GM18873 (cell line): ENCODE results near the gene COX4I2.

Experiments
- ATAC-seq: cut with Tn5 transposase; IDR thresholded peaks from one replicate; pipeline ENCODE4 v1.9.1; 2021; ENCODE audit warnings: mild to moderate bottlenecking, moderate library complexity, moderate number of reproducible peaks; ENCODE audit not compliant: unreplicated experiment, low FRiP score

The COX4I2 gene

GRCh38 chr20:31673943-31674463 is 36.3 kb downstream of the COX4I2 start:
- no peak for ATAC-seq

DNA sequence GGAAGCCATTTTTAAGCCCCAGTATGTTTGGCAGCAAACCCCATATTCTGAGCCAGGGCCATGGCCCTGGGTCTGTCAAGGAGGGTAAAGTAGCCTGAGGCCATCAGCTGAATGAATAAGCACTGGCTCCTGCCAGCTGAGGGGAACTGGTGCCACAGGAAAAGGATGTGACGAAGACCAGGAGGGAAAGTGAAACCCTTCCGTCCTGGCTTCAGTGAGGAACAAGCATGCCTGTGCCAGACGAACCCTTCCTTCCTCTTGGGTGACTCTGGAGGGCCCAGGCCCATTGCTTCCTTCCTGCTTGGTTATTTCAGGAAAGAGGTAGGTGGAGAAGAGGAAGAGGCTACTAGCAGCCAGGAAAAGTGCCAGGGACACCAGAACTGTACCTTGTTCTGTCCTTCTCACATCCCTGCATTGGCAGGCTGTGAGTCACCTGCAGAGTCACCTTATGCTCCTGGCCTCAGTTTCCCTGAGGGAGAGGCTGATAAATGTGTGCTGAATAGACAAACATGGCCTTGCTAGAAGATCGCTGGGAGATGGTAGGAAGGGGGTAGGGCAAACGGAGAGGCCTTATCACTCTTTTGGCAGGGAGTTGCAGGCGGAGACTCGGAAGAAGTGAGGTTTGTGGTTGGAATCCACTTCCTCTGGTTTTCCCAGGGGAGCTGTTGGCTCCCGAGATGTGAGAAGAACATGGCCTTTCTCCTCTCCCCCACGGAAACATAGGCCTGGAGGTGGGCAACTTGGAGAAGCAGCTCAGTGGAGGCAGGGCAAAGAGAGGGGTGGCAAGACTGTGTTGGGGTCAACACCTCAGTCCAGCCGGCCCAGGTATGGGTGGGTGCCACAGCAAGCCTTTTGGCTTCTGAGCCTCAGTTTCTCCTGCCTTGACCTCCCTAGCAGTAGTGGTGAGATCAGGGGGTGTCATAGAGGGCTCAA is 37.4 kb downstream of the COX4I2 start:
- ATAC-seq, result peak; percentile 43

- ATAC-seq, result peak; percentile 17
These were observed 38.3 kb downstream of the COX4I2 start for GRCh38 chr20:31675828-31676608.

DNA sequence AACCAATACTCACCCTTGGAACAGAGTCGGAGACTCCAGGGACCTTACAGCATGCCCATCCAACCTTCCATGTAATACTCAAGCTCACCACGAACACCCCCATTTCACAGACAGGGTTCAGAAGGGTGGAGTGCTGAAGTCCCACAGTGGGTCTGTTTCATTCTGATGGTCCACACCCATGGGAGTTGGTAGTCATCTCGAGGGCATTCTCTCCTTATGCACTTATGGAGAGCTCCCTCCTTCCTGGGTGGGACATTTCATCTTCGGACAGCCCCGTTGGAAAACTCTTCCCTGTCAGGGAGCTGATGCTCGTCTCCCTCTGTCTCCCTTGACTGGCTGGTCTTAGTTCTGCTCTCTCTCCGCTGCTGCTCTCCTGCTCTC is 38.9 kb downstream of the COX4I2 start:
- ATAC-seq, result no peak

DNA sequence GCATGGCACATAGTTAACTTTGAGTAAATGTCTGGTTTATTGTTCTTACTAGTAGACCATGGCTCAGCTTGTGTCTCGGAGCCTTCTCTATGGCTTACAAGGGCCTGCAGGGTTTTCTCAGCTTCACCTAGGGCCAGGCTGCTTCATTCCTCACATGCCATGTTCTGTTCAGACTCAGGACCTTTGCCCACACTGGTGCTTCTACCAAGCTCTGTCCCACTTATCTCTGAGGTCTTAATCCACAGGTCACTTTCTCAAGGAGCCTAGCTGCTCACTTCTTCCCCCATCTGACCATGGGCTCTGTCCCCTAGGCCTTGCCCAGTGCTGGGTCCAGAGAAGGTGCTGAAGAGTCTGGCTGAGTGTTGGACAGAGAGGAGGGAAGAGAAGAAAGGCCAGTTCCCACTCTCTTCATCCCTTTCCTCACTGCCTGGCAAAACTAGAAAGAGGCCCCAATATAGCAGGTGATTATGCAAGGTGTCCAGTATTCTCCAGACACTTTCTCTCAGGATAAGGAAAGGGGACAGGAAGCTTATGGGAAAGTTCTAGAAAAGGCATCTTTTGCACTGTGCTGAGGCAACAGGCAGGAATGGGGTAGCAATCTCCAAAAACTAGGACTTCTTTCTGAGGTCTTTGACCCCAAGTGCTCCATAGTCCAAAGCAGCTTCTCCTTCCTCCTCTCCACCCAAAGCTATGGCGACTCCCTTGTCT is 40.0 kb downstream of the COX4I2 start:
- no peak for ATAC-seq

DNA sequence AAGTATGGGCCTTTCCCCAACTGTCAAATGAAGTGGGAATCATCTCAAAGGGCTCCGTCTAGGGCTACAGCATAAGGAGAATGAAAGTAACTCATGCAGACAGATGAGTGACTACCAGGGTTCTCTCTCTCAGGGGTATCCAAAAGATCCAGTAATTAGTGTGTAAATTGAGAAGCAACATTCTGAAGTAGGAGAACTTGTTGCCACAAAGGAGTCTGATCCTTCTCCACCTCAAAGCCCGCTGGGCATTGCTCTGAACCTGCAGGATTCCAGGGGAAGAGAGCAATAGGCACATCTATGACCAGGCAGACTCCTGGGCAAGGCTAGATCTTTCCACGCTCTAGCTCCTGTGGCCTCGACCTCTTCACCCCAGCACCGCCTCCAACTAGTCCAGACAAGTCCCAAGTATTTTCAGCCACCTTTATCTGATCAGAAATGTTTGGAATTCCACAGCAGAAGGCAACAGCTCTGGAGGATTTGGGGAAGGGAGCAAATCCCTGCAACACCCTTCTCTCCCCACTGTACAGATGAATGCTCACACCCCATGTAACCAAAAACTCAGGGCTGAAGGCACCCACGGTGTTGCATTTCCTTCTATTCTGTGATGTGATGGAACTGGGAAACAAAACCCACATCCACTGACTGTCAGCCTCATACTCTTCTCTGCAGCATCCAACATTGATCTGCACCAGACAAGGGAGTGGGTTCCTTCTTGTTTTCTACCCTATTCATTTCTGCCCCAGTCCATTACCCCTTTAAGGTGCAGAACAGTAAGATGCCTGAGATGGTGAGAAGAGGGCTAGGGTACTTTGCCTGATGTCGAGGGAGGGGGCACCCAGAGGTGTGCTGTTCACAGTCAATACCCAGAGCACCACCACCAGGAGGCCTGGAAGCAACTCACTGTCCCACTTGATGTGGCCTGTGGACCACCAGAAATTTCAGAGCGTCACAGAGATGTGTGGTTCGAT is 41.0 kb downstream of the COX4I2 start:
- no peak for ATAC-seq

DNA sequence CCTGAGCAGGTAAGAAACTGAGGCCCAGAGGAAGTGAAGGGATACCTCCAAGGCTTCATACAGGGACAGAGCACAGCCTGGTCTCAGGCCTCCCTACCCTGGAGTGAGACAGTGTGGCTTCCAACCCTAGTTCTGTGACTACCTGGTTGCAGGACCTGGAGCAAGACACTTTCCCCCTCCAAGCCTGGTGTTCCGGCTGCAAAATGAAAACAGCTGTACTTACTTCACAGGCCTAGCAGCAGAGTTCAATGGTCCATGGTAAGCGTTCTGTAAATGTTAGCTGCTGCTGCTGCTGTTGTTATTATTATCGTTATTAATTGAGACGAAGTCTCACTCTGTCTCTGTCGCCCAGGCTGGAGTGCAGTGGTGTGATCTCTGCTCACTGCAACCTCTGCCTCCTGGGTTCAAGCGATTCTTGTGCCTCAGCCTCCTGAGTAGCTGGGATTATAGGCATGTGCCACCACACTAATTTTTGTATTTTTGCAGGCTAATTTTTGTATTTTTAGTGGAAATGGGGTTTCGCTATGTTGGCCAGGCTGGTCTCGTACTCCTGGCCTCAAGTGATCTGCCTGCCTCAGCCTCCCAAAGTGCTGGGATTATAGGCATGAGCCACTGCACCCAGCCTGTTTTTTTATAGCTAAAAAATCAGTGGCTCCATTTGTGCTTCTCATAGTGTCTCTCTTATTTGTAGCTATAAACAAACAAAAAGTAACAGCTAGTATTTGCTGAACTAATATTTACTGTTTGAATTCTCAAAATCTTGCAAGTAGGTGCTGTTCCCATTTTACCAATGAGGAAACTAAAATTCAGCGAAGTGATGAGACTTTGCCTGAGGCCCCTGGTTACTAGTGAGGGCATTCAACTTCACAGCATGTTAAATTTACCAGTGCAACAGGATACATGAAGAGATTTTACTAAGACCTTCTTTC is 41.9 kb downstream of the COX4I2 start:
- ATAC-seq, result no peak

- ATAC-seq, result no peak
These were observed 42.8 kb downstream of the COX4I2 start for GRCh38 chr20:31680286-31681127.

DNA sequence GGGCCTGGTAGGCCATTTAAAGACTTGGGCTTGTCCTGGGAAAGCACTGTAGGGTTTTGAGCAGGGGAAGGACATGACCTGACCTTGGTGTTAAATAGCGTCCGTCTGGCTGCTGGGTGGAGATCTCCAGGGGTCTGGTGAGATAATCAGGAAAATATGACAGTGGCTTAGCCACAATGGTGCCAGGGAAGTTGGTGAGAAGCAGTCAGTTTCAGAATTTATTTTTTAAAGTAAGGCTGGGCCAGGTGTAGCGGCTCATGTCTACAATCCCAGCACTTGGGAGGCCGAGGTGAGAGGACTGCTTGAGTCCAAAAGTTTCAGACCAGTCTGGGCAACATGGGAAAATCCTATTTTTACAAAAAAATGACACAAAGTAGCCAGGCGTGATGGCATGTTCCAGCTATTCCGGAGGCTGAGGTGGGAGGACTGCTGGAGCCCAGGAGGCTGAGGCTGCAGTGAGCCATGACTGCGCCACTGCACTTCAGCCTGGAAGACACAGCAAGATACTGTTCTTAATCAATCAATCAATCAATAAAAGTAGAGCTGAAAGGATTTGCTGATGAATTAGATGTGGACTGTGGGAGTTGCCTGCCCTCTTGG is 43.5 kb downstream of the COX4I2 start:
- no peak for ATAC-seq

- ATAC-seq, result no peak
These were observed 44.1 kb downstream of the COX4I2 start for GRCh38 chr20:31681769-31682168.

- ATAC-seq, result no peak
These were observed 44.6 kb downstream of the COX4I2 start for GRCh38 chr20:31682352-31682751.

- no peak for ATAC-seq
These were observed 45.2 kb downstream of the COX4I2 start for GRCh38 chr20:31682927-31683326.

GRCh38 chr20:31684153-31685015 is 46.7 kb downstream of the COX4I2 start:
- no peak for ATAC-seq

DNA sequence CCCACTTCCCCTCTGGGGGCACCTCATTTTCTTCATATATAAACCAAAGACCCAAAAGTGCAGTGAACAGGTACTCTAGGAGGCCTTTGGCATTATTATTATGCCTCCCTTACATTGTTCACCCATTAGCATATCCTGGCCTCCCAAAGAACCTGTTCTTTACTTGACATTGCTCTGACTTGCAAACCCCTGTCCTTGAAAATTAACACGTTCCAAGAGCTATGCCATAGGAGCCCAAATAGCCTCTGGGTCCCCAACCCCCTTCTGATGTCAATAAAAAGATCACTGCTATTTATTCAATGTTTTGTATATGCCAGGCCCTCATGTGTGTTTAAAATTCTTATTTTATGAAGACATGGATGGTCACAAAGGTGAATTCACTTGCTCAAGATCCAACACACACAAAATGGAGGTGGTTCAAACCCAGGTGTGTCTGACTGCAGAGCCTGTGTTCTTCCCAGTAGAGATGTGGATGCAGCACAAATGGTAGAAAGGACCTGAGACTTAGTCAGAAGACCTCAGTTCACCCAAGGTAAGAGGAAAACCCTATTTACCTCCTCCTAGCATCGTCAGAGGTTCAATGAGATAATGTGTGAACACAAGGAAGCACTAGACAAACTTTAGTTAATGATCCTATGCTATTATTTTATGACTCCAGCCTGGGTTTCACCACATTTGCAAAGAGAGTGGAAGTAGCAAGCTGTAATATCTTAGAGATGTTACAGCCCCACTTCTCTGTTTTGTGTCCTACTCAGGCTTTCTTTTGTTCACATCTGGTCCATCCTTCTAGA is 48.3 kb downstream of the COX4I2 start:
- no peak for ATAC-seq

- no peak for ATAC-seq
These were observed 50.1 kb downstream of the COX4I2 start for GRCh38 chr20:31687777-31688176.

DNA sequence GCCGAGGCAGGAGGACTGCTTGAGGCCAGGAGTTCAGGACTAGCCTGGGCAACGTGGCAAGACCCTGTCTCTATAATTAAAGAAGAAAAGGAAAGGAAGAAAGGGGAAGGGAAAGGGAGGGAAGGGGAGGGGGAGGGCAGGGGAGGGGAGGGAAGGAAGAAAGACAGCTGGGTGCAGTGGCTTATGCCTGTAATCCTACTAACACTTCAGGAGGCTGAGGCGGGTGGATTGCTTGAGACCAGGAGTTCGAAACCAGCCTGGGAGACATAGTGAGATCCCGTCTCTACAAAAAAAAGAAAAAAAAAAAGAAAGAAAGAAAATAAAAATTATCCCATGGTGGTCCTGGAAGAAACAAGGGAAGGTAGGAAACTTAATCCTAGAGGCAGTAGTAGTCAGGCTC is 51.4 kb downstream of the COX4I2 start:
- no peak for ATAC-seq
